GM18861 (cell line): ENCODE data around the gene FOXS1.

Experiments used
- ATAC-seq: cut with Tn5 transposase; IDR thresholded peaks from one replicate; pipeline ENCODE4 v1.9.1; 2021; ENCODE audit not compliant: unreplicated experiment

Gene FOXS1

DNA sequence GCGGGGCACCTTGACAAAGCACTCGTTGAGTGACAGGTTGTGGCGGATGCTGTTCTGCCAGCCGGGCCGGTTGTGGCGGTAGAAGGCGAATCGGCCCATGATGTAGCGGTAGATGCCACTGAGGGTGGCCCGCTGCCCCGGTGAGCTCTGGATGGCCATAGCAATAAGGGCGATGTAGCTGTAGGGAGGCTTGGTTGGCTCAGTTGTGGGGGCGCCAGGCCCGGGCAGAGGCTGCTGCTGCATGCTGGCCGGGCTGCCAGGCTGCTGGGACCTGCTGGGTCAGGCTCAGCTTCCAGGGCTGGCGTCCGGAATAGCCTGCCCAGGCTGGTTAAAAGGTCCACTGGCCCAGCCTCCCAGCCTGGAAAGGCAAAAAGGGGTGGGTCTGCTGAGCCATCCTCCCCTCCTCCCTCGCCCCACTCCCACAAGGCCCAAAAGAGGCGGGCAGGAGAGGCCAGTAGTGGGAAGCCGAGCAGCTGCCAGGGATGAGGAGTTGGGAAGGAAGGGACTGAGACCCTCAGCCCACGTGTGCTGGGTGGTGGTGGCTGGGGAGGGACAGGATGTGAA, at the start of gene FOXS1:
TSS of gene FOXS1 (minus strand) at position 305 of the 564 bp plus-strand sequence. CDS start at position 243, 62 bp downstream.
- ATAC-seq, result no peak

DNA sequence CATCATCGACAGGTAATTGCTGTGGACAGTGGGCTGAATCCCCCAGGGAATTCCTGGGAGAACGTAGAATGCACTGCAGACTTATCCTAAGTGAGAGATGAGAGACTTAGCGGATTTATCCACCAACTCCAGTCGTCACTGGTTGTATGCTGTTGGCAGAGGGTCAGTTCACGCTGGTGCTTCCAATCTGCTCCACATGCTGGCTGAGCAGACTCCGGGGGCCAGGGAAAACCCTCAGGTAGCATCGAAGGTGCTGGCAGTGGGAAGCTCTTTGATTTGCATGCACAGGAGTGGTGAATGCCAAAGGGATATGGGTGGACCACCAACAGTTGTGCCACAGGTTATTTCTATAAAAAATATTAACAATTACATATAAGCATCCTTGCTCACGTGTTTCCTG, 45.2 kb upstream of the FOXS1 start:
- no peak for ATAC-seq

DNA sequence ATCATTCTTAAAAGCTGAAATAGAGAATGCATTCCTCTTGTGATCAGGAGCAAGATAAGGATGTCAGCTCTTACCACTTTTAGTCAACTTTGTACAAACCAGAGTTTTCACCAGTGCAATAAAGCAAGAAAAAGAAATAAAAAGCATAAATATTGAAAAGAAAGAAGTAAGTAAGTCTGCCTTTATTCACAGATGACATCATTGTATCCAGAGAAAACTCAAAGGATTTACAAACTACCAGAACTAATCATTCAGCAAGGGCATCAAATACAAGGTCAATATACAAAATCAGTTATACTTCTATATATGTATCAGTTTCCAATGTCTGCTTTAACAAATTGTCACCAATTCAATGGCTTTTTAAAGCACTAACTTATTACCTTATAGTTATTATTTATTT, 38.4 kb upstream of the FOXS1 start:
- no peak for ATAC-seq

DNA sequence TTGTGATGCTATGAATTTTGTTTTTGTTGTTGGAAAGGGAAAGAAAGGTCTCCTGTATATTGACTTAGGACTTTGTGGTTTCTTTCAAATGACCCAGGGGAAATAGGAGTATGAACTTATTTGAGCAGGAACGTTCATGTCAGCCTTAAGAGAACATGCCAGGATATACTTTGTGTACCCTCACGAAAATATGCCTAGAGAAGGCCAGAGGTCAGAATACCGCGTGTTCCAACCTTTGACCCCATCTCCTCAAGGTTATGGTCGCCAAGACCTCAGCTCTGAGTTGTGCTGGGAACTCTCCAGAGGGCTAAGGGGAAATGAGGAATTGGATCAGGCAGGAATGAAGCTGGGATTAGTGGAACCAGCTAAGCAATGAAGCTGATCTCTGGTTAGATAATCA, 36.5 kb upstream of the FOXS1 start:
- no peak for ATAC-seq

DNA sequence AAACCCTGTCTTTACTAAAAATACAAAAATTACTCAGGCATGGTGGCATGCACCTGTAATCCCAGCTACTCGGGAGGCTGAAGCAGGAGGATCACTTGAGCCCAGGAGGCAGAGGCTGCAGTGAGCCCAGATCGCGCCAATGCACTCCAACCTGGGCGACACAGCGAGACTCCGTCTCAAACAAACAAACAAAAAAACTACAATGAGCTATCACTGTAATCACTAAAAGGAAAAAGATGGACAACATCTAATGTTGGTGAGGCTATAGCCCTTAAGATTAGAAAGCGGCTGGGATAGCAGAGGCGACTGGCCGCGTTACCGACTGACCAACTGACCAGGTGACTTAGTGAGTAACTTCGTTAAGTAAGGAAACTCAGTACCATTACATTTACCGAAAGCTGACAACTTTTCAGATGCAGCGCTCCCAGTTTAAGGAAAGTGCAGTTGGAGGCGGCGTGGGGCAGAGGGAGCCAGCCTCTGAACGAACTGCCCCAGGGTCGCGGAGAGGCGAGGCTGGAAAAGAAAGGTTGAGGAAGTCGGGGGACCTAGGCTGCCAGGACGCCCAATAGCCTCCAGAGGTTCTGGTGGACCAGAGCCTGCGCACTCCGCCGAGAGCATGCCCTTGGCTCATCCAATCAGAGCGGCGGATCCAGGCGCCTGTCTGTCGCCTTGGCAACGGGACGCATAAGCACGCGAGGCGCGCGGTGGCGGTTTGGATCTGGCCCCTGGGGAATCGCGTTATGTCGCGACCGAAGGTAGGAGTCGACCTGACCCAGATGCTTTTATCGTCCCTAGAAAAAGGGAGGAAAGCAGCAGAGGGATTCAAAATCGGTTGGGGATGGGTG, 34.0 kb upstream of the FOXS1 start:
- peak; percentile 85 for ATAC-seq

DNA sequence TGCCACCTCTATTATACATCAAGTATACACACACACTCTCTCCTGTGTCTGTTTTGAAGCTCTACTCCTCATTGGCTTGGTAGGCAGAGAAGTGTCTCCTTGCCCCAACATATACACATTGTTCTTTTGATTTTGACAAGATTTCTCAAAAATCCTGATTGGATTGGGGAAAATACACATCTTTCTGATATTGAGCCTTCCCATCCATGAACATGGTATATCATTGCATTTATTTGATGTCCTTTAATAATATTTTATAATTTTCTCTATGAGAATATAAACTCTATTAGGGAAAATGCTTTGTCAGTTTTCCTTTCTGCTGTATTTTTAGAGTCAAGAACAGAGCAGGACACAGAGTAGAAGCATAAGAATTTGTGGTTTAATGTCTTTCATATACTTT, 32.3 kb upstream of the FOXS1 start:
- no peak for ATAC-seq

DNA sequence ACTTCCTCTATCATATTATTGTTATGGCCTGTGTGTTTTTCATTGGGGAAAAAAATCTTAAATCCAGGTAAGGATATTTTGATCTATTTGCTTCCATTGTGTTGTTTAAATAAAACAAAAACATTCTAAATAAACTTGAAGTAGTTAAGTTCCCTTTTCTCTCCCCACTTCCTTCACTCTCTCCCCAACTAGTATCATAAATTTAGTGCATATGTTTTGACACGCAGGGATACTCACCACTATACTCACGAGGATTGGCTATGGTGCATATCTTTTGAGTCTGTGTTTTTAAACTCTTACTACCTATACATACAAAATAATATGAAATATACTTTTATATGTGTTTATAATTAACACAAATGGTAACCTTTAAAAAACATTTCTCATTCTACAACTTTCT, 30.3 kb upstream of the FOXS1 start:
- no peak for ATAC-seq

DNA sequence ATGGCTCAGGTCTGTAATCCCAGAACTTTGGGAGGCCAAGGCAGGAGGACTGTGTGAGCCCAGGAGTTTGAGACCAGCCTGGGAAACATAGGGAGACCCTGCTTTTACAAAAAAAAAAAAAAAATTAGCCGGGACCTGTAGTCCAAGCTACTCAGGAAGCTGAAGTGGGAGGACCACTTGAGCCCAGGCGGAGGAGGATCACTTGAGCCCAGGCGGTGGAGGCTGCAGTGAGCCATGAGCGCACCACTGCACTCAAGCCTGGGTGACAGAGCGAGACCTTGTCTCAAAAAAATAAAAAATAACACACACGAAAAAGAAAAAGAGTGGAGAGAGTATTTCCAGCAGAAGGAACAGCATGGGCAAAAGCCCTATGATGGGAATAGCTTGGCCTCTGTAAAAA, 27.0 kb upstream of the FOXS1 start:
- no peak for ATAC-seq

DNA sequence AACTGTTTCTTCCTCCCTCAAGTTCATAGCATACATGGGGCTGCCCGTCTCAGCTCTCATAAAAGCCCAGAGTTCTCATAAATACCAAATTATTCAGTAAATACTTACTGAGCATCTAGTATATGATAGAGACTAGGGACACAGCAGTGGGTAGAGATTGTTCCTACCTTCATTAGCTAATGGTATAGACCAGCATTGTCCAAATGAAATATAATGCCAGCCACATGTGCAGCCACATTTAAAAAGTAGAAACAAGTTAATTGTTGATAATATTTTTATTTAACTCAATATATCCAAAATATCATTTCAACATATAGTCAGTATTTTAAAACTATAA, 26.2 kb upstream of the FOXS1 start:
- ATAC-seq, result no peak

DNA sequence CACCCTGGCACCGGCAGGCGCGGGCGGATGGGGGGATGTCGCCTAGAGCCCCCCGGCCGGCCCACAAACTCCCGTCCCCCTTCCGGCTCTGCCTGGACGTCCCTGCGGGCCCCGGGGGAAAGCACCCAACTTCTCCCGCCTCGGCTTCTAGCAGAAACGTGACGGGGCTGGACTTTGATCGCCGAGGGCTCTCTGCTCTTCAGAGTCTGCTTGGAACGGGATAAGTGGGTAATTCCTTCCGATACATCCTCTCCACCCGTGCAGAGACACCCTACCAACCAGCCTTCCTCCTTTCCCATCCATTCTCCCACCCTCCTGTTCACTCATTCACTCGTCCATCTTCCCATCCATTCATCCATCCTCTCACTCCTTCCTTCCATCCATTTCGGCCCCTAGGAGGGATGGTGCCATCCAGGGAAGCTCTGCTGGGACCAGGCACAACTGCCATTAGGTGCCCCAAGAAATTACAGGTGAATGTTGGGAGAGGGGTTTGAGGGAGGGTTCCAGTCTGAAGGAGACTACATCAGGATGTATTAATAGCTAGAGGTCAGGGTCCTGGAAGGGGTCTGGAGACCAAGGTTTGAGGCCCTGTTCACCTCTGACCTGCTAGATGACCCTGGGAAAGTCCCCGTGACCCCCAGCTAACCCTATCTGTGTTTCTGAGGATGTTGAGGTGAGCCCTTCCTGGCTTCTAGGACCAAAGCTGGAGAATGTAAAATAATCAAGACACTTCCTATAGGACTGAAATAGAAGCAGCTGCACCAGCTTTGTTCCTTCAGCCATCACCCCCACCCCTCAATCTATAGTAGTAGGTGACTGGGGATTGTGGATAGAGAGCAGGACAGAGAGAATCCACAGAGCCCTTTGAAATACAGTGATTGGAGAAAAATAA, 25.6 kb upstream of the FOXS1 start:
- no peak for ATAC-seq

DNA sequence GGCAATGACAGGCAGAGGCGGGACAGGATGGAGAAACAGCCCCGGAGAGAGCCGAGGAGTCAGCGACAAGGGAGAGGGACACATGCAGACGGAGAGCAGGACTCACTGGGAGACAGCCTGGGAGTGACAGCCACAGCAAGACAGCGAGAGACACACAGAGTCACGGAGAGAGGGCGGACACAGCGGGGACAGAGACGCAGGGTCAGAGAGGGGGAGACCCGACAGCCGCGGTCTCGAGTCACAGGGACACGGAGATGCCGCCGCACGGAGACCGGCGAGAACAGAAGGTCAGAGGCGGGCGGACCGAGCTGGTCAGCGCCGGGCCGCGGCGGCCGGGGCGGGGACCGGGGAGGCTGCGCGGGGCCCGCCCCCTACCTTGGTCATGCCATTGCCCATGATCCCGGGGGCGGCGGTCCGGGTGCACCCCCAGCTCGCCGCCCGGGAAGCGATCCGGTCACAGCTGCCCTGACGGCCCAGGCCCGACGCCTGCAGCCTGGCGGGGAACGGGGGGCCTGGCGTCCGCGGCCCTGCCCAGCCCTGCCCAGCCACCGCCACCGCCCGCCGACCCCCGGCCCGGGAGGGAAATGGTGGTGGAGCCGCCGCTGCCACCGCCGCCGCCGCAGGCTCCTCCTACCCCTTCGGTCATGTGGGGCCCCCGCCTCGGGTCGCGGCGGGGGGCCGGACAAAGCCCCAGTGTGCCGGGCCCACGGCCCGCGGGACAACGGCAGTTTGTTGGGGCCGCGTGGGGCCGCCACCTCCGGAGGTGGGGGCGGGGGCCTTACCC, 24.7 kb upstream of the FOXS1 start, which contains the start of the genes DUSP15 and TTLL9:
TSS of gene DUSP15 (minus strand) at position 586 of the 784 bp plus-strand sequence. CDS start at position 396, 190 bp downstream.
TSS of gene TTLL9 (plus strand) at position 693 of the 784 bp plus-strand sequence. CDS start 493 bp downstream, outside the sequence.
- ATAC-seq, result no peak

DNA sequence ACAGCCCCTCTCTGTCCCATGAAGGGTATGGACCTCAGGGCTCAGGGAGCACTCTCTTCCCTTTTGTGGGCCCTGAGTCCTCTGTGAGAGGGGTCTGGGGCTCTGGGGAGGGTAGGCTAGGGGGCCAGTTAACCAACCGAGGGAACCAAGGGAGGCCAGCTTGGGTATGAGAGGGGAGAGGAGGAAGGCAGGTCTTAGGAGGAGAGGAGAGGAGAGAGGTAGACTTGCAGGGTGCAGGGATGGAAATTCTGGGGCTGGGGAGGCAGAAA, 24.2 kb upstream of the FOXS1 start:
- no peak for ATAC-seq

DNA sequence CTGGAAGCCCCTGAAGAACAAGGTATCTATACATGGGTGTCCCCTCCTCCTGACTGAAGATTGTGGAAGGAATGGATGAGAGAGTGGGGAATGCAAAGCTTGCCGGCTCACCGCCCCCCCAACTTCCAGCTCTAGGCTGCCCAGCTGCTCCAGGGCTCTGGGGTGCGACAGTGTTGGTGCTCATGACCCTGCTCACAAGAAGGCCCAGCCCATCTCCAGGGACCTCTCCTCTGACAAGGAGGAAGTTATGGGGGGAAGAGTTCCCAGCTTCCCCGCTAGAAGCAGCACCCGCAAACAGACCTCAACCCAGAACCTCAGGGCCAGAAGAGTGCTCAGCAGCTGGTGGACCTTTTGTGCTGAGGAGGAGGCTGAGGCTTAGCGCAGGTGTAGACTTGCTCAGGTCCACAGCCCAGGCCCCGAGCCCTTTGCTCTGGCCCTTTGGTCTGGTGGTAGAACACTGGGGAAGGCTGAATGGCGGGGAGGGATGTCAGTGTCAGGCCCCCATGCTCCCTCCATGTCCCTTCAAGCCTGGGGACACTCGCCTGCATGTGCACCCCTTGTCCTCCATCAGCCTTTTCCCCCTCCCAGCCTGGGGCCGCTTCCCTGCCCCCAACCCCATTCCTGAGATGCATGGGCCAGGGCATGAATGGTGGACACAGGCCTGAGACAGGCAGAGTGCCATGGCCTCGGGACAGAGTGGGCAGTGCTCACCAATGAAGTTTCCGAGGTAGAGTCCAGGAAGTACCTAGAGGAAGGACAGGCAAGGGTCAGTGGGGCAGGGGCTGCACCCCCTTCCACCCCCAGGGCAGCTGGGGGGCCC, 23.7 kb upstream of the FOXS1 start:
- ATAC-seq, result no peak

DNA sequence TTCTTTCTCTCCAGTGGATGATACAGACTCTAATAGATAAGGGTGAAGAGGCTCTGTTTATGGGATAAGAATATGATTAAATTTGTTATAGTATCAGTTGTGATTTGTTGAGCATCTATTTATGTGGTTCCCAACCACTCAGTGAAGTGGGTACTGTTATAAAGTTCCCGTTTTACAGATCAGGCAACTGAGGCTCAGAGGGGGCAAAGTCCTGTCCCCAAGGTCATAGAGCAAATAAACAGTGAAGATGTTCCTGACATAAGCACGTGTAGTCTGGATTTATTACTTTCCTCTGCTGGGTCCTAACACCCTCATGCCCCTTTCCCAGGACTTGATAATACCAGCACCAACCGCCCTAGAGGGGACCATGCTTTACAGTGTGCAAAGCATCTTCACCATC, 20.8 kb upstream of the FOXS1 start:
- no peak for ATAC-seq

DNA sequence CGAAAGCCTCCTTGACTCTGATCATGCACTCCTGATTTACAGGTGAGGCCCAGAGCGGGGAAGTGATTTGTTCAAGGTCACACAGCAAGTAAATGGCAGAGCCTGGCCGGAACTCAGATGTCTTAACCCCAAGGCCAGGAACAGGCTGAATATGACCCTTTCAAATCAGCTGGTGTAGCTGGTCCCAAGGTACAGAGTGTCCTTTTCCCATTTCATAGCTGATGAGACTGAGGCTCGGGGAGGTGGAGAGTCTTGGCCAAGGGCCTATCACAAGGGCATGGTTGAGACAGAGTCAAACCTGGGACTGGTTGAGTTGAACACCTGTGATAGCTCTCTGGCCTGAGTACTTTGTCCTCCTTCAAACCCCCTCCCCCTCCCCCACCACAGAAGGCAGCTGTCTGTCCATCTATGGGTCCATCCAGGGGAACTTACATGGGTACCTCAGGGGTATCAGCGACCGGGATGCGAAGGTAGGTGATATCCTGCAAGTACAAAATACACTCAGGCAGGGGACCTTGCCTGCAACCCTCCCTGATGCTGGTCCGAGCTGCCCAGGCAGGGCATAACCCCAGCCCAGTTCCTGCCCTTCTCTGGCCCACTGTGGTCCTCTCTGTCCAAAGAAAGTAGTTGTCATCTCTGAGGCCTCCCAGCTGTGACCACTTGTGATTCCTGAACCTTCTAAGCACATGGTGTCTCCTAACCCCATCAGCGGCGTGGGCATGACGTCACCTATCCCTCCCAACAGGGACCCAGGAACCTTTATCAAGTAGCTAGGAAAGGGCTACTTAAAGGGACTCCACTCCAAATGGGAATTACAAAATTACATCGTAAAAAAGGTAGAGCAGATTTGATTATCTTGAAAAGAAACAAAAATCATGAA, 19.4 kb upstream of the FOXS1 start:
- no peak for ATAC-seq

DNA sequence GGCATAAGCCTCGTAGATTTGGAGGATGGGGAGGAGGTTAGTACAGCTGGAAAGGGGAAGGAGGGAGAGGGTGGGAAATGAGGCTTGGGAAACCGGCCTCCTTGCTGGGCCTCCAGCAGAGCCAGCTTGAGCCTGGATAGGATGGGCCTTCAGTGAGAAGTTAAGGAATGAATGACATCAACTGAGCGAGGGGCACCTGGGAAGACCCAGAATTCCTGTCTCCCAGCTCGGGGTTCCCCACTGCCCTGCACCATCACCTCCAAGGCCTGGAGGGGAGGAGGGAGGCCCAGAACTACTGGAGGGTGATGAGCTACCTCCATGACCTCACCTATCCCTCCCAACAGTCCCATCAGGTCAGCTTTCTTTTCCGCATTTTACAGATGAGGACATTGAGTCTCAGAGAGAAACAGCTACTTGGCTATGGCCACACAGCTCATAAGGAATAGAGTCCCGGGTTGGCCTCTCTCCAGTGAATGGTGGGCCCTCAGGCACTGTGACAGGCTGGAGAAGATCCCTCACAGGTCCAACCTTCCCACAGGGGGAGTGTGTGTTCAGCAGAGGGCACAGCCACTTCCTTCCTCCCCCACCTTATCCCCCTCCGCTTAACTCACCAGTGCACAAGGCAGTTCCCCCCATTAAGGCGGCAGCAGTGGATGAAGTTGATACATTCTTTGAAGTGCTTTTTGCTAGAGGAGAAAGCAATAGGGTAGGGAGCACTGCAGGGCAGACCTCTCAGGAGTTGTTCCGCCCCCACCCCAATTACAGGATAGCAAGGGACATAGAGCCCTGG, 18.1 kb upstream of the FOXS1 start:
- ATAC-seq, result no peak

DNA sequence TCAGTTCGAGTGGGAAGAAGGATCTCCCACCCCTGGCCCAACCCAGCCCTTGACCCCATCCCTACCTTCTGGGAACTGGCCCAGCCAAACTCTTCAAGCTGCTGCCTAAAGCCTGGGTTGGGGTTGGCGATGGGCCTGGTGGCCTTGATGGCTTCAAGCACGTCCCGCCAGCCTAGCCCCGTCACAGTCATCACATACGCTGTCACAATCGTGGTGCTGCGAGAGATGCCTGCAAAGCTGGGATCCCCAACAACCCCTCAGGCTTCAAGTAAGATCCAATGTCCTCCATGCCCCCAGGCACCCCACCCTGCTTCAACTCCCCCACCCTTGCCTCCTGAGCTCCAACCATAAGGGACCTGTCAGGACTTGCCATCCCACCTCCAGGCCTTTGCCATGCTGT, 17.1 kb upstream of the FOXS1 start:
- no peak for ATAC-seq

DNA sequence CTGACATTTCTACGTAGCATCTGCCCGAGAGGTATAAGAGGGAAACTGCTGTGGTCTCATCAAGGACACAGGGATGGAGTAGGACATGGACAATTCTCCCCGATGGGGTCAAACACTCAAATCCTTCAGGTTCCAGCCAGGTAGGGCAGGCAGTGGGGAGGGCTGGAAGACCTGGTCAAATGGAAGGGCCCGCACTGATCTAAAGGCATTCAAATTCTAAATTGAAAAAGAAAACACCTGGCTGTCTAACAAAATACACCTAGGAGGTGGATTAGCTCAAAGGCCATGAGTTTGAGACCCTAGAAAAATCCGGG, 16.7 kb upstream of the FOXS1 start:
- no peak for ATAC-seq
